Left forelimb (tissue), 1 donor: Measurements from ENCODE around the gene ITPR1.
"Not testable (repeated sequence)": the region's sequence is repeated elsewhere in the genome, so short reads cannot be mapped to it uniquely, and the experiment has no call there.

Source experiments
- DNase-seq: peaks from one replicate; pipeline ENCODE4 v3.0.0-alpha.2; 2018; ENCODE audit warnings: low spot score

Gene ITPR1

GRCh38 chr3:4596612-4597011, 103.5 kb downstream of the ITPR1 start:
- no peak for DNase-seq

DNA sequence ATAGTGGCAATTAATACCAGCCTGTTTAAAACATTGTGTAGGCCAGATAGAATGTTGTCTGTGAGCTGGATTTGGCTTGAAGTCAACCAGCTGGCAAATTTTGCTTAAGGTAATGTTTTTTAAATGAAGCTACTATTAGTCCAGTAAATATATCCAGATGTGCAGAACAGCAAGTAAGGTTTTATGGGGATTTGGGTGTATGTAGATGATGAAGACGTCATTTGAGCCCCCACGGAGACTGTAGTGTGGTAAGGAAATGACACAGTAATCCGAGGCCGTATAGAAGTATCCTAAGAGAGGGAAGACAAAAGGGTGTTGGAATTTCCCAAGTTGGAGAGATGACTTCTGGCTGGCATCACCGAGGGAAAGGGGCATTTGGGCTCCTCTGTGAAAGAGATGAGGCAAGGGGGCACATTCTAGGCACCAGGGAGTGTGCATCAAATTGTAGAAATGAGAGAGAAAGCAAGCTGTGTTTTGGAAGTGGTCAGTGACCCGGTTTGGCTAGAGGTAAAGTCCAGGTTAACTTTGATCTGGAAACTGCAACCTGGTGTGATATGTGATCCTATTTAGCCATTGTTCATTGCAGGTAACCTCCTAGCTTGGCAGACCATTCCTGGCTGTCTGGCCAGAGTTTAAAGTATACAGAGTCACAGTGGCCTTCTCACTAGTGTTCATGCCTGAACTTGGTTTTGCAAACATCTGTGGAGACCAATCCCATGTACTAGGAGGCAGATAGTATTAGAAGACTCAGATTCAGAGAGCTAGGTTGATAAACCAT, 104.2 kb downstream of the ITPR1 start:
- DNase-seq = no peak

DNA sequence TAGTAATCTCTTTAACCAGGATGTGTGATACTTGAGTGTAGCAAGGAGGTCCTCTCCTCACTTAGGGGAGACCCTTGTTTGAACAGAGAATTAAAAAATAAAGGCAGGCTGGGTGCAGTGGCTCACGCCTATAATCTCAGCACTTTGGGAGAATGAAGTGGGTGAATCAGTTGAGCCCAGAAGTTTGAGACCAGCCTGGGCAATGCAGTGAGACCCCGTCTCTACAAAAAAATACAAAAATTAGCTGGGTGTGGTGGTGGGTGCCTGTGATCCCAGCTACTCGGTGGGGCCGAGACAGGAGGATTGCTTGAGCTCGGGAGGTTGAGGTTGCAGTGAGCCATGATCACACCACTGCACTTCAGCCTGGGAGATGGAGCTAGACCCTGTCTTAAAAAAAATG, 105.1 kb downstream of the ITPR1 start:
- not testable (repeated sequence) for DNase-seq

- DNase-seq = no peak
Measured at GRCh38 chr3:4599612-4600011, 106.5 kb downstream of the ITPR1 start.

DNA sequence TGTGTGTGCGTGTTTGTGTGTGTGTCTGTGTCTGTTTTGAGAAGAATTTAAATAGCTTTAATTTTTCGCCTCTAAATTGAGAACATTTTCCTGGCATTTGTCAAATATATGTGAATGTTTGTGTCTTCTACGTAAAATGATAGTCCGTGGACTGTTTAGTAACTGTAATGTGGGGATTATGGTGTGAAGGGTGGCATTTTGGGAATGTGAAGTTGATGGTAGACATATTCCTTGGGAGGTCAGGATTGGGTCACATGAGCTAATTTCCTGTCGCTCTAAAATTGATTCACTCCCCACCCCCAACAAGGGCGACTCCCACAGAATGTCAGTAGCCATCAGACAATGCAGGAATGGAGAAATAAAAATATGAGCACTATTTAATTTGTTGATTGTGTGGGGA, 107.3 kb downstream of the ITPR1 start:
- DNase-seq = no peak

GRCh38 chr3:4601892-4602291, 108.7 kb downstream of the ITPR1 start:
- no peak for DNase-seq

GRCh38 chr3:4604693-4605092, 111.5 kb downstream of the ITPR1 start:
- DNase-seq = no peak

DNA sequence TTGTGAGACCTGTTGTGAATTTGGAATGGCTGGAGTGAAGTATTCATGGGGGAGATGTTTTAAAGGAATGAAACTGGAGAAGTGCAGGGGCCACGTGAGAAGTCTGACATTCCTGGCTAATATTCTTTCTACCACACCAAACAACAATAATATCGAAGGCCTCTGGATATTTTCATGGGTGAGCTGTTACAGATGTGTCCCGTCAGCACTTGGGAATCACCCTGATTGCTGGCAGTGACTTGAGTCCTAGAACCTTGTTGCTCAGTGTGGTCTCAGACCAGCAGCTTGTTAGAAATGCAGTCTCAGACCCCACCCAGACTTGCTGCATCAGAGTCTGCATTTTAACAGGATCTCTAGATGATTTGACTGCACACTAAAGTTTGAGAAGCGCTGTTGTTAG, 113.8 kb downstream of the ITPR1 start:
- DNase-seq = no peak

DNA sequence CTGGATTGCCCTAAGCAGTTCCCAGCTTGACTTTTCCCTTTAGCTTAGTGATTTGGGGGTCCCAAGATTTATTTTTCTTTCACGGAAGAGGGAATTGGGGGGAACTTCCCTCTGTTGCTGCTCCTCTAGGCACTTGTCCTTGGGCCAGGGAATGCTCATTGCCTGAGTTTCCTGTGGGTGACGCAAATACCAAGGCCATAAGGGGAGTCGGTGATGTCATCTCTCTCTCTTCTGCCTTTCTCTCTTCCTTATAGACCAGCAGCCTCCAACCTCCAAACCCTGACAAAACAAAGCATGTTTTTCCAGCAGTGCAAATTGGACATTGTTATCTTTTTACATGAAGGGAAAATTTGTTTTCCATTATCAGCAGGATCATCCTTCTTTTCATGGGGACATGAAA, 120.2 kb downstream of the ITPR1 start:
- no peak for DNase-seq

GRCh38 chr3:4614070-4614469, 120.9 kb downstream of the ITPR1 start:
- no peak for DNase-seq

GRCh38 chr3:4614927-4615326, 121.8 kb downstream of the ITPR1 start:
- no peak for DNase-seq

DNA sequence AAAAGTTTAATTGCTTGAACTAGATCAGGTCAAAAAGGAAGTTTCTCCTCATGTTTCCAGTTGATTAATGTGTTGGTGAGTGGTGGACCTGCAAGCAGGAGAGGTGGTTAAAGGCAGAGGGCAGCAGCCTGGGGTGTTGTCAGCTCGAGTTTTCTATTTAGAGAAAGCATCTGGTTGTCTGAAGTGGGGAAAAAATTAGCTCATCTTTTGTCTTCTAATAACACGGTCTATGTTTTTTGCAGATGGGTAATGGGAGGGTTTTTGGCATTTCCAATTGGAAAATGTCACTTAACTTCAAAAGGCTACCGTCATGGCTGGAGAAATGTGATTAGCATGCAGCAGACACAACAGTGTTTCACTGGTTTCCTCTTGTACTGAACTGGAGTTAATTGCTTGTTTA, 122.6 kb downstream of the ITPR1 start:
- DNase-seq = no peak

DNA sequence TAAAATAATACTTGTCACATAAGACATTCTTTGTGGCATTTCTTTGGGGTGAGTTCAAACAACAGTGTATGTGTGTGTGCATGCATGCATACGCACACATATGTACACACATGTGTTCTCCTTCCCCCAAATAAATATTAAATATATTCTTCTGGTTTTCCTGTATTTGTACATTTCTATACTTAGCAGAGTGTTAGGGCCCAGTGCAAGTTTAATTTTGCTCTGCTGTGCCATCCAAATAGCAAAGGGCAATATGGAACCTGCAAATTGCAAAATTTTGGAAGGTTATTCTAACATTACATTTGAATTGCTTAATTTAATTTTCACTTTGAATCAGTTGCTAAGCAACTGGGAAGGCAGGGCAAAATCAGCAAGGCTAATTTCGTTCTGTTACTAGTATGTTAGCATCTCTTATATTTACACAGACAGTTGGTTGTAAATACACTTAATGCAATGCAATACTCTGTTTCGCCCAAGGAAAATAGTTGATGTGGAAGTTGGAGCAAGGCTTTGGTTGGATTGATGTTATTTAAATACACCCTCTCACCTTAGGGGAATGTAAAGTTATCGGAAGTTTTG, 130.4 kb downstream of the ITPR1 start:
- DNase-seq = no peak

- DNase-seq = no peak
Measured at GRCh38 chr3:4627651-4628375, 134.7 kb downstream of the ITPR1 start.

DNA sequence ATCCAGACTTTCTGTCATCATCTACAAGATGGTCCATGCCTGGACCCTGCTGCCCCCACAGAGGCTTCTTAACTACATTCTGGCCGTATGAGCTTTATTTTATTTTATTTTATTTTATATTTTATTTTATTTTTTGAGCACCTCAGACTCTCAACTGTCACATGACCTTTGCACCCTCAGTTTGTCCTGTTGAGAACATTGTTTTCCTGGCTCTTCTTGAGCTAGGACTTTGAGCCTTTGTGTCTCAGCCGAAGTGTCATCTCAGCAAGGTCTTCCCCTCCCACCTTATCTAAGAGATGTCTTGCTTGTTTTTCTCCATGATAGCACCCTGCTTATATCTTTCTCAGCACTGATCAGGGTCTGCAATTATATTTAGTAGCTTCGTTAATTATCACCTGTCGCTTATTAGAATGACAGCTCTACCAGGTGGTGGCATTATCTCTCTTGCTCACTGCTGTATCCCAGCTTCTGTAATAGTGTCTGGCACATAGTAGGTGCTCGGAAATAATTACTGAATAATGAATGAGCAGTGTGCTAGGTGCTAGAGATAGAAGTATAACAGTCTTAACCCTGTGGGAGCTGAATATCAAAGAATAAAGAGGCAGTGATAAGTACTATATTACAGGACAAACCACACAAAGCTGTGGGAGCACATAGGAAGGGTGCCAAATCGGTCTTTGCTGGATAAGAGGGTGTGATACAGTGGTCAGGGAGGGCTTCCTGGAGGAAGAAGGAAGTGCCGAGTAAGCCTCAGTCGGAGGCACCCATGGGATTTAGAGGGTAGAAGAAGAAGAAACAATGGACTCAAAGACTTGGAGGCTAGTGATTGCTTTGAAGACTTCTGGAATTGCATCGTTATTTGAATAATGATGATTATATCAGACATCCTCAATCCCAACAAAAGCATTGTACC, 136.2 kb downstream of the ITPR1 start:
- DNase-seq = no peak

DNA sequence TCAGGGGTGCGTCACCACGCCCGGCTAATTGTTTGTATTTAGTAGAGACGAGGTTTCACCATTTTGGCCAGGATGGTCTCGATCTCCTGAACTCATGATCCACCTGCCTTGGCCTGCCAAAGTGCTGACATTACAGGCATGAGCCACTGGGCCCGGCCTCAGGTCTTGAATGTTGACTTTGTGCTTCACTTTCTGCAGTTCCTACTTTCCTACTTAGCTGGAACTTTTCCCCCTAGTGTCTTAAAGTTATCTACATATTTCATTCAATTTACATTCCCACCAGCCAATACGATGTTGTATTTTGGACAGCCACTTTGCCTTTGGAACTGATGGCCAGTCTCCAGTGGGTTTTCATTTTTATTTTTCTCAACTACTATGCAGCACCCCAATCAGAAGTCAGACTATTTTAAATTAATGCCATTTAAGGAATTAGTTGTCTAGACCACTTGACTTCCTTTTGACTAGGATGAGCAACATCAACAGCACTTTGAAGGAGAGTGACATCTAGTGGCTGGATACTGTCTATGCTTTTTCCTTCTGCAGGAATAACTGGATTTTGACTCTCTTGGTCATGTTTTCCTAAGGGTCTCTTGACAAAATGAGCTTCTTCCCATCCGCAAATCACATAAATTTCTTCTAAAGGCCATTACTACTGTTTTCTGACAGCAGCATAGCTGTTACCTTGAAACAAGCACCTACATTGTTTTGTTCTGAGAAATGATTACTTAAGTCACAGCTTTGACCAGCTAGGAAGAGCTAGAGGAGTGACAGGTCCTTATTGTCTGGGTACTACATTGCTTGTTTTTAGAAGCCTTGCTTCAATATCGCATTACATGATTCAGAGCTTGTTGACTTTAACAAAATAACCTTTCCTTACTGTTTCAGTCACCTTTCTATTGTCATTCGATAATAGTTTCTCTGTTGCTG, 140.2 kb downstream of the ITPR1 start:
- DNase-seq = no peak

DNA sequence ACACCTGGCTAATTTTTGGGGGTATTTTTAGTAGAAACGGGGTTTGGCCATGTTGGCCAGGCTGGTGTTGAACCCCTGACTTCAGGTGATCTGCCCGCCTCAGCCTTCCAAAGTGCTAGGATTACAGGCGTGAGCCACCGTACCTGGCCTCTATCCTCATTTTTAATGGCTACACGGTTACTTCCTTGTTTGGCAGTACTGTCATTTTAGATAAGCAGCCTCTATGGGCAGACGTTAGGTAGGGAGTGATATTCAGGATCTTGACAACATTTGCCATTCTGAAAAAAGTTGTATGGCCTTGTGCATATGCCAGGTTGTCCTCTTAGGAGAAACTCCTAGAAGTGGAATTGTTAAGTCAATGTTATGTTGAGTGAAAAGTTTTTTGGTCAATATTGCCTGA, 141.7 kb downstream of the ITPR1 start:
- DNase-seq = no peak

- DNase-seq = no peak
Measured at GRCh38 chr3:4637265-4637664, 144.1 kb downstream of the ITPR1 start.

DNA sequence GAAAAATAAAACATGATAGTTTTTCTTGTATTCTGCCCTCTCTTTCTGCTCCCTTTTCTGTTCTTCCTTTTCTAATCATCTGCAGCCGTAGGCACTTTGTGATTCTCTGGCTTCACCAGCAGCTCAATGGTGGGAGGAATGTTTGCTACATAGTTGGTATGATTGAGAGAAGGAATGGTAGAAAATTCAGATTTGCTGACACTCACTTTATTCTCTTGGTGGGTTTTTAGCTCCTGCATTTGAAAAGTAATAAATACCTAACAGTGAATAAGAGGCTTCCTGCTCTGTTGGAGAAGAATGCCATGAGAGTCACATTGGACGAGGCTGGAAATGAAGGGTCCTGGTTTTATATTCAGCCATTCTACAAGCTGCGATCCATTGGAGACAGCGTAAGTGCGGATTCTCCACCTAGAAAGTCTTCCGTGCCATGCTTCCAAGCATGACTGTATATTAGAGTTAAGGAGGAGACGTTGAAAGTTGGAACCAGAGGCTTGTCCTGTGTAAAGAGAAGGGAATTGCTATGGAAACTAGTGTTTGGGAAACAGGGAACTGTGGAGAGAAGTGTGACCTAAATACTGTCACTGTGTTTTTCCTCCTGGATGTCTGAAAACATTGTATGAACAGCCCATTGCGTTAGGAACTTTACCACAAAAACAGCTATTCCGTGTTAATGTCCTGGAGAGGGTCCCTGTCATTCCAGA, 148.9 kb downstream of the ITPR1 start:
- DNase-seq = no peak

- DNase-seq = no peak
Measured at GRCh38 chr3:4642611-4643010, 149.5 kb downstream of the ITPR1 start.
